Measurements from ENCODE around the gene KRTAP10-9. TPM values are rescaled to one million over a fixed set of nuclear protein-coding genes. Genes with fewer than 3 reads are reported as not detected.
"Not testable (repeated sequence)": the region's sequence is repeated elsewhere in the genome, so short reads cannot be mapped to it uniquely, and the experiment has no call there.

KRTAP10-9 gene
- polyA plus RNA-seq, 1 of the 3 experiments (the other 2 are of a cell fraction), result not detected

- TF ChIP-seq FOXJ3 (CRISPR knock-in tag; IDR thresholded peaks at IDR 0.05), result no peak
Measured at GRCh38 chr21:44606495-44606894, 20.4 kb upstream of the KRTAP10-9 start (continued).

GRCh38 chr21:44609193-44609592 is 17.7 kb upstream of the KRTAP10-9 start:
- Histone ChIP-seq H3K36me3 (replicated peaks in 1 of 2; ENCODE audit: control insufficient read depth in 1 of 2, insufficient read depth in 2 of 2, low read length in 1 of 2) (no peaks in the 10 kb centered on the region), H3F3A (replicated peaks; ENCODE audit: insufficient read depth) (no peaks in the 10 kb centered on the region), H3K27me3 (ENCODE audit: insufficient read depth) (peaks cover 18% of the 10 kb centered on the region), H3K27ac (ENCODE audit: low read depth in 2 of 2, low read length in 1 of 2) (no peak overlapping the region), H3K9me2 (no peaks in the 10 kb centered on the region), H3K79me2 (ENCODE audit: insufficient read depth) (no peaks in the 10 kb centered on the region), H3K4me3 (ENCODE audit: low read depth in 2 of 2, low read length in 1 of 2) (no peak overlapping the region), H4K20me1 (ENCODE audit: insufficient read depth) (no peaks in the 10 kb centered on the region), H3K4me1 (ENCODE audit: control insufficient read depth in 1 of 2, insufficient read depth in 2 of 2, low read depth in 1 of 2, low read length in 1 of 2) (no peaks in the 10 kb centered on the region), H3K4me2 (no peak overlapping the region), H3K9ac (no peak overlapping the region), H3K9me3 (no peaks in the 10 kb centered on the region), H2AFZ (ENCODE audit: low read depth) (no peak overlapping the region)
- no peak for TF ChIP-seq RAD21 (IDR thresholded peaks at IDR 0.05; ENCODE audit: low read length)
- DNase-seq, result no peak
- ChIA-PET POLR2A (no interaction called here), CTCF (interaction anchor here (1.1 kb wide), 1 partner anchor 12 kb away, joined by 3 read pairs; no protein-coding TSS in a partner anchor)

- H3K27ac ChIP-seq (ENCODE audit: low read depth in 2 of 2, low read length in 1 of 2); H3K9me3 ChIP-seq; CTCF ChIA-PET; H4K20me1 ChIP-seq (ENCODE audit: insufficient read depth); H3F3A ChIP-seq (replicated peaks; ENCODE audit: insufficient read depth); H3K79me2 ChIP-seq (ENCODE audit: insufficient read depth); H3K4me1 ChIP-seq (ENCODE audit: control insufficient read depth in 1 of 2, insufficient read depth in 2 of 2, low read depth in 1 of 2, low read length in 1 of 2); H3K4me2 ChIP-seq; H3K9ac ChIP-seq; DNase-seq; H2AFZ ChIP-seq (ENCODE audit: low read depth); H3K36me3 ChIP-seq (replicated peaks in 1 of 2; ENCODE audit: control insufficient read depth in 1 of 2, insufficient read depth in 2 of 2, low read length in 1 of 2); POLR2A ChIA-PET; H3K9me2 ChIP-seq; H3K4me3 ChIP-seq (ENCODE audit: low read depth in 2 of 2, low read length in 1 of 2): not testable (repeated sequence)
- 34% methylated on average over 6 of the region's 7 CpGs for WGBS (ENCODE audit: low lambda C conversion rate)
- H3K27me3 ChIP-seq (ENCODE audit: insufficient read depth), result peaks cover 29% of the 10 kb centered on the region
Measured at GRCh38 chr21:44610157-44610843, 16.6 kb upstream of the KRTAP10-9 start.

GRCh38 chr21:44611551-44611950 is 15.3 kb upstream of the KRTAP10-9 start:
- DNase-seq, result no peak
- ChIA-PET POLR2A (no interaction called here), CTCF (interaction anchor here (1.0 kb wide), 1 partner anchor 9 kb away, joined by 3 read pairs; no protein-coding TSS in a partner anchor)
- Histone ChIP-seq H3K36me3 (replicated peaks in 1 of 2; ENCODE audit: control insufficient read depth in 1 of 2, insufficient read depth in 2 of 2, low read length in 1 of 2) (no peaks in the 10 kb centered on the region), H3K9ac (no peak overlapping the region), H3K9me2 (no peaks in the 10 kb centered on the region), H4K20me1 (ENCODE audit: insufficient read depth) (no peaks in the 10 kb centered on the region), H2AFZ (ENCODE audit: low read depth) (no peak overlapping the region), H3K9me3 (no peaks in the 10 kb centered on the region), H3K4me1 (ENCODE audit: control insufficient read depth in 1 of 2, insufficient read depth in 2 of 2, low read depth in 1 of 2, low read length in 1 of 2) (no peaks in the 10 kb centered on the region), H3K27ac (ENCODE audit: low read depth in 2 of 2, low read length in 1 of 2) (no peak overlapping the region), H3K79me2 (ENCODE audit: insufficient read depth) (no peaks in the 10 kb centered on the region), H3K4me3 (ENCODE audit: low read depth in 2 of 2, low read length in 1 of 2) (no peak overlapping the region), H3K27me3 (ENCODE audit: insufficient read depth) (peaks cover 42% of the 10 kb centered on the region), H3K4me2 (no peak overlapping the region), H3F3A (replicated peaks; ENCODE audit: insufficient read depth) (no peaks in the 10 kb centered on the region)
- TF ChIP-seq NRF1 (IDR thresholded peaks at IDR 0.05; ENCODE audit: low read depth, low read length), result no peak
- WGBS (ENCODE audit: low lambda C conversion rate), result 9% methylated on average over 4 of the region's 4 CpGs

GRCh38 chr21:44612029-44612486 is 14.8 kb upstream of the KRTAP10-9 start, which contains the start of gene KRTAP10-8:
Gene KRTAP10-8 (plus strand): TSS chr21:44612079. CDS start chr21:44612101, 22 bp downstream.
- 17% methylated on average over 1 of the region's 8 CpGs for WGBS (ENCODE audit: low lambda C conversion rate)
- H3K27ac ChIP-seq (ENCODE audit: low read depth in 2 of 2, low read length in 1 of 2), result no peak within 1 kb of the TSS
- H3K9me2 ChIP-seq, result no peaks in the 10 kb centered on the region
- no peak for TF ChIP-seq FOXM1 (IDR thresholded peaks at IDR 0.05; ENCODE audit: low read depth)
- no peaks in the 10 kb centered on the region for H3K36me3 ChIP-seq (replicated peaks in 1 of 2; ENCODE audit: control insufficient read depth in 1 of 2, insufficient read depth in 2 of 2, low read length in 1 of 2)
- no peak within 1 kb of the TSS for H3K4me2 ChIP-seq
- no peaks in the 10 kb centered on the region for H3K9me3 ChIP-seq
- no peaks in the 10 kb centered on the region for H4K20me1 ChIP-seq (ENCODE audit: insufficient read depth)
- peaks cover 47% of the 10 kb centered on the region for H3K27me3 ChIP-seq (ENCODE audit: insufficient read depth)
- DNase-seq, result no peak
- H3K9ac ChIP-seq, result no peak within 1 kb of the TSS
- no peak within 1 kb of the TSS for H3K4me3 ChIP-seq (ENCODE audit: low read depth in 2 of 2, low read length in 1 of 2)
- ChIA-PET CTCF (interaction anchor here (1.0 kb wide), 1 partner anchor 8 kb away, joined by 3 read pairs; no protein-coding TSS in a partner anchor), POLR2A (no interaction called here)
- no peaks in the 10 kb centered on the region for H3K79me2 ChIP-seq (ENCODE audit: insufficient read depth)
- H2AFZ ChIP-seq (ENCODE audit: low read depth), result no peak within 1 kb of the TSS
- no peaks in the 10 kb centered on the region for H3K4me1 ChIP-seq (ENCODE audit: control insufficient read depth in 1 of 2, insufficient read depth in 2 of 2, low read depth in 1 of 2, low read length in 1 of 2)
- H3F3A ChIP-seq (replicated peaks; ENCODE audit: insufficient read depth), result no peaks in the 10 kb centered on the region
